Keratinocyte (primary cell): ENCODE data around the gene SNTG2. TPM values are rescaled to one million over a fixed set of nuclear protein-coding genes. Genes with fewer than 3 reads are reported as not detected.

Experiments
- DNase-seq: peaks from one replicate; pipeline ENCODE4 v3.0.0-alpha.2; 2011; ENCODE audit warnings: low read depth, missing footprints, low spot score
- FAIRE-seq: peaks from 2 replicates; lab custom pipeline; 2011; peaks lifted over from hg19 to GRCh38; lab: Jason Lieb, UNC
- H2AFZ ChIP-seq: 2 replicates; pipeline ENCODE4 v1.6.0; 2012; ENCODE audit warnings: low read length, control low read depth, inconsistent platforms; ENCODE audit not compliant: control insufficient read depth
- H3K27ac ChIP-seq: 2 replicates; pipeline ENCODE4 v1.5.1; 2011; ENCODE audit warnings: low read length; ENCODE audit not compliant: control insufficient read depth, insufficient read depth
- H3K27me3 ChIP-seq: 3 replicates; pipeline ENCODE4 v1.6.0; 2011; ENCODE audit warnings: low read length; ENCODE audit not compliant: control insufficient read depth, insufficient read depth; ENCODE audit errors: extremely low read depth
- H3K36me3 ChIP-seq, 2 experiments: 2 replicates in 1 of 2; 3 replicates in 1 of 2; pipeline ENCODE4 v1.5.1; 2011; ENCODE audit warnings: low read length in 2 of 2, mild to moderate bottlenecking in 1 of 2; ENCODE audit not compliant: control insufficient read depth in 2 of 2, insufficient read depth in 2 of 2; ENCODE audit errors: extremely low read depth in 1 of 2
- H3K4me1 ChIP-seq: 3 replicates; pipeline ENCODE4 v1.5.1; 2011; ENCODE audit warnings: low read length; ENCODE audit not compliant: control insufficient read depth, insufficient read depth; ENCODE audit errors: extremely low read depth
- H3K4me2 ChIP-seq: 3 replicates; pipeline ENCODE4 v1.6.0; 2011; ENCODE audit warnings: low read depth, low read length; ENCODE audit not compliant: control insufficient read depth, insufficient read depth; ENCODE audit errors: extremely low read depth
- H3K4me3 ChIP-seq, 3 experiments: fragments of 200-600 bp in 1 of 3; sonication (generic) in 1 of 3; 2 replicates in 2 of 3; 3 replicates in 1 of 3; pipeline ENCODE4 v1.5.1; 2011 to 2016; ENCODE audit warnings: low read length in 3 of 3, mild to moderate bottlenecking in 3 of 3, control low read depth in 2 of 3, inconsistent platforms in 1 of 3, low read depth in 1 of 3, mixed read lengths in 1 of 3, mixed run types in 1 of 3, moderate library complexity in 1 of 3; ENCODE audit not compliant: control insufficient read depth in 2 of 3, insufficient read depth in 2 of 3; ENCODE audit errors: extremely low read depth in 1 of 3
- H3K79me2 ChIP-seq: 2 replicates; pipeline ENCODE4 v1.6.0; 2012; ENCODE audit warnings: low read length; ENCODE audit not compliant: control insufficient read depth, insufficient read depth
- H3K9ac ChIP-seq: 3 replicates; pipeline ENCODE4 v1.6.0; 2011; ENCODE audit warnings: low read length; ENCODE audit not compliant: control insufficient read depth, insufficient read depth; ENCODE audit errors: extremely low read depth
- H3K9me1 ChIP-seq: 3 replicates; pipeline ENCODE4 v1.6.0; 2011; ENCODE audit warnings: low read length; ENCODE audit not compliant: control insufficient read depth, insufficient read depth; ENCODE audit errors: extremely low read depth
- H3K9me3 ChIP-seq: 2 replicates; pipeline ENCODE4 v1.5.1; 2012; ENCODE audit warnings: low read depth, low read length; ENCODE audit not compliant: control insufficient read depth
- H4K20me1 ChIP-seq: 3 replicates; pipeline ENCODE4 v1.6.0; 2011; ENCODE audit warnings: low read length; ENCODE audit not compliant: control insufficient read depth, insufficient read depth; ENCODE audit errors: extremely low read depth
- CTCF ChIP-seq, 3 experiments: IDR thresholded peaks in 1 of 3; conservative IDR thresholded peaks in 1 of 3; optimal IDR thresholded peaks in 1 of 3; 2 replicates in 2 of 3; 3 replicates in 1 of 3; pipeline versions ENCODE3 to v1.5.1; 2011; ENCODE audit warnings: low read length in 3 of 3, mild to moderate bottlenecking in 3 of 3, moderate library complexity in 2 of 3, control low read depth in 1 of 3, inconsistent platforms in 1 of 3; ENCODE audit not compliant: insufficient read depth in 2 of 3; ENCODE audit errors: extremely low read depth in 1 of 3
- EZH2 ChIP-seq: IDR thresholded peaks from one replicate; pipeline ENCODE4 v1.6.1; 2012; ENCODE audit warnings: inconsistent platforms, mild to moderate bottlenecking, low read length, moderate library complexity
- dilution Hi-C: fragments of 300-500 bp; cut with MboI; formaldehyde crosslinking; loops from one replicate; pipeline ENCODE4 v1.7.0; 2020; ENCODE audit warnings: low sequenced_read_pairs; ENCODE audit not compliant: extremely low pct_ligation_motif_present
- polyA plus RNA-seq, 5 experiments: library from polyadenylated mRNA; depleted of rRNA in 3 of 5; stranded (reverse) in 3 of 5; stranded (forward) in 1 of 5; unstranded in 1 of 5; fragments of >200 nt; gene quantifications; 1 replicate in 1 of 5; 2 replicates in 3 of 5; 3 replicates in 1 of 5; pipeline versions ENCODE4 v1.2.1 to v1.2.3, GENCODE V29; 2011 to 2012; ENCODE audit warnings: missing spikeins in 2 of 5, low read depth in 1 of 5, low replicate concordance in 1 of 5

The SNTG2 gene
- polyA plus RNA-seq, 1 donor (not counting 4 experiments of a cell fraction or from before 2014, with no cell fraction given) = not detected

GRCh38 chr2:1166976-1167375 is 216.3 kb downstream of the SNTG2 start:
- no peak overlapping the region for H3K4me2 ChIP-seq
- H3K9me3 ChIP-seq = no peaks in the 10 kb centered on the region
- no peak for TF ChIP-seq EZH2
- no peak for TF ChIP-seq CTCF (optimal IDR thresholded peaks at IDR 0.05 in 1 of 3, IDR thresholded peaks at IDR 0.05 in 1 of 3, conservative IDR thresholded peaks at IDR 0.05 in 1 of 3; ENCODE audit: extremely low read depth in 1 of 3, insufficient read depth in 2 of 3, low read length in 3 of 3)
- DNase-seq (no peak), FAIRE-seq (no peak)
- H3K27ac ChIP-seq = no peak overlapping the region
- dilution Hi-C loops = no loop called here
- H3K4me1 ChIP-seq = no peaks in the 10 kb centered on the region
- H4K20me1 ChIP-seq = no peaks in the 10 kb centered on the region
- no peak overlapping the region for H3K4me3 ChIP-seq
- no peaks in the 10 kb centered on the region for H3K79me2 ChIP-seq
- H2AFZ ChIP-seq = no peak overlapping the region
- no peaks in the 10 kb centered on the region for H3K9me1 ChIP-seq
- no peaks in the 10 kb centered on the region for H3K27me3 ChIP-seq
- H3K36me3 ChIP-seq = no peaks in the 10 kb centered on the region
- H3K9ac ChIP-seq = no peak overlapping the region

- Histone ChIP-seq H3K9ac (no peak overlapping the region), H3K79me2 (no peaks in the 10 kb centered on the region), H3K4me2 (no peak overlapping the region), H2AFZ (no peak overlapping the region), H3K9me1 (no peaks in the 10 kb centered on the region), H3K36me3 (no peaks in the 10 kb centered on the region), H3K4me1 (no peaks in the 10 kb centered on the region), H3K9me3 (no peaks in the 10 kb centered on the region), H3K4me3 (no peak overlapping the region), H3K27me3 (no peaks in the 10 kb centered on the region), H4K20me1 (no peaks in the 10 kb centered on the region), H3K27ac (no peak overlapping the region)
- TF ChIP-seq EZH2 (no peak), CTCF (optimal IDR thresholded peaks at IDR 0.05 in 1 of 3, IDR thresholded peaks at IDR 0.05 in 1 of 3, conservative IDR thresholded peaks at IDR 0.05 in 1 of 3; ENCODE audit: extremely low read depth in 1 of 3, insufficient read depth in 2 of 3, low read length in 3 of 3) (no peak)
- dilution Hi-C loops = no loop called here
- FAIRE-seq = no peak
- DNase-seq = no peak
Observed at GRCh38 chr2:1168846-1169245, 218.2 kb downstream of the SNTG2 start.
